SK-N-SH treated with all-trans-retinoic acid at 6 μM for 48 hours (cell line): ENCODE measurements around the gene NHSL2.

Experiments used
- ATAC-seq: fragments of 200-7000 bp; cut with Tn5 transposase; 3 replicates; pipeline ENCODE4 v1.9.1; 2020; ENCODE audit warnings: mild to moderate bottlenecking, moderate library complexity
- ARNTL ChIP-seq: fragments of 450-650 bp; formaldehyde crosslinking; IDR thresholded peaks from 2 replicates; pipeline ENCODE4 v1.5.0; 2020; ENCODE audit warnings: low read depth, mild to moderate bottlenecking, moderate library complexity, borderline replicate concordance
- BACH2 ChIP-seq: fragments of 250-450 bp; sonication (Bioruptor Pico); IDR thresholded peaks from 2 replicates; pipeline ENCODE4 v1.9.0; 2021; ENCODE audit warnings: mild to moderate bottlenecking, borderline replicate concordance
- CSDC2 ChIP-seq: fragments of 250-450 bp; sonication (Bioruptor Pico); IDR thresholded peaks from 2 replicates; pipeline ENCODE4 v1.5.0; 2020; ENCODE audit warnings: mild to moderate bottlenecking, moderate library complexity
- CSRNP3 ChIP-seq: fragments of 250-450 bp; sonication (Bioruptor Pico); IDR thresholded peaks from 2 replicates; pipeline ENCODE4 v1.5.1; 2021; ENCODE audit warnings: mild to moderate bottlenecking, moderate library complexity
- ESRRG ChIP-seq: fragments of 250-450 bp; sonication (Bioruptor Pico); IDR thresholded peaks from 2 replicates; pipeline ENCODE4 v1.6.1; 2021; ENCODE audit warnings: mild to moderate bottlenecking
- GLIS3 ChIP-seq: fragments of 250-450 bp; sonication (Bioruptor Pico); IDR thresholded peaks from 2 replicates; pipeline ENCODE4 v1.5.0; 2020; ENCODE audit warnings: mild to moderate bottlenecking, moderate library complexity
- ISL1 ChIP-seq: fragments of 250-450 bp; sonication (Bioruptor Pico); IDR thresholded peaks from 2 replicates; pipeline ENCODE4 v2.1.2; 2022; ENCODE audit warnings: mild to moderate bottlenecking, moderate library complexity
- OSR1 ChIP-seq: fragments of 250-450 bp; sonication (Bioruptor Pico); IDR thresholded peaks from 2 replicates; pipeline ENCODE4 v1.8.0; 2022; ENCODE audit warnings: moderate library complexity, mild to moderate bottlenecking, inconsistent platforms
- PATZ1 ChIP-seq: fragments of 250-450 bp; sonication (Bioruptor Pico); IDR thresholded peaks from 2 replicates; pipeline ENCODE4 v1.8.0; 2020; ENCODE audit warnings: mild to moderate bottlenecking, moderate library complexity, borderline replicate concordance
- POU6F1 ChIP-seq: fragments of 250-450 bp; sonication (Bioruptor Pico); IDR thresholded peaks from 2 replicates; pipeline ENCODE4 v1.8.0; 2021; ENCODE audit warnings: low read depth, mild to moderate bottlenecking, moderate library complexity, borderline replicate concordance
- PPARA ChIP-seq: fragments of 250-450 bp; sonication (Bioruptor Pico); IDR thresholded peaks from 2 replicates; pipeline ENCODE4 v1.5.0; 2020; ENCODE audit warnings: mild to moderate bottlenecking, borderline replicate concordance
- RARB ChIP-seq: fragments of 250-450 bp; sonication (Bioruptor Pico); IDR thresholded peaks from 2 replicates; pipeline ENCODE4 v1.8.0; 2021; ENCODE audit warnings: mild to moderate bottlenecking, moderate library complexity
- SNAI2 ChIP-seq: fragments of 250-450 bp; sonication (Bioruptor Pico); IDR thresholded peaks from 2 replicates; pipeline ENCODE4 v1.5.0; 2020; ENCODE audit warnings: mild to moderate bottlenecking, moderate library complexity
- TCF4 ChIP-seq: fragments of 250-450 bp; sonication (Bioruptor Pico); IDR thresholded peaks from 2 replicates; pipeline ENCODE4 v1.8.0; 2021; ENCODE audit warnings: mild to moderate bottlenecking, moderate library complexity, borderline replicate concordance
- TOX ChIP-seq: fragments of 250-450 bp; sonication (Bioruptor Pico); IDR thresholded peaks from 2 replicates; pipeline ENCODE4 v1.8.0; 2021; ENCODE audit warnings: mild to moderate bottlenecking, moderate library complexity, borderline replicate concordance
- TSHZ2 ChIP-seq: fragments of 250-450 bp; sonication (Bioruptor Pico); IDR thresholded peaks from 2 replicates; pipeline ENCODE4 v1.5.0; 2020; ENCODE audit warnings: mild to moderate bottlenecking, moderate library complexity
- ZC3H10 ChIP-seq: fragments of 250-450 bp; sonication (Bioruptor Pico); IDR thresholded peaks from 2 replicates; pipeline ENCODE4 v1.5.1; 2021; ENCODE audit warnings: mild to moderate bottlenecking, moderate library complexity
- ZFP3 ChIP-seq: fragments of 250-450 bp; sonication (Bioruptor Pico); IDR thresholded peaks from 2 replicates; pipeline ENCODE4 v1.5.0; 2020; ENCODE audit warnings: mild to moderate bottlenecking, moderate library complexity
- ZFP30 ChIP-seq: fragments of 450-650 bp; formaldehyde crosslinking; IDR thresholded peaks from 2 replicates; pipeline ENCODE4 v1.5.0; 2022; ENCODE audit warnings: mild to moderate bottlenecking, moderate library complexity
- ZNF565 ChIP-seq: fragments of 450-650 bp; formaldehyde crosslinking; conservative IDR thresholded peaks from 2 replicates; pipeline ENCODE4 v1.5.0; 2020; ENCODE audit warnings: low read depth, mild to moderate bottlenecking, moderate library complexity
- ZNF70 ChIP-seq: fragments of 450-650 bp; formaldehyde crosslinking; IDR thresholded peaks from 2 replicates; pipeline ENCODE4 v1.5.0; 2020; ENCODE audit warnings: mild to moderate bottlenecking, moderate library complexity
- ZNF8 ChIP-seq: fragments of 450-650 bp; formaldehyde crosslinking; IDR thresholded peaks from 2 replicates; pipeline ENCODE4 v1.5.0; 2020; ENCODE audit warnings: mild to moderate bottlenecking, moderate library complexity

NHSL2 gene

GRCh38 chrX:72086995-72087394, 176.3 kb downstream of the NHSL2 start:
- TF ChIP-seq GLIS3 (CRISPR knock-in tag), result no peak
- no peak for TF ChIP-seq ARNTL (CRISPR knock-in tag)
- TF ChIP-seq TSHZ2 (CRISPR knock-in tag), result no peak
- TF ChIP-seq ZC3H10, result no peak
- TF ChIP-seq CSDC2 (CRISPR knock-in tag), result no peak
- TF ChIP-seq SNAI2 (CRISPR knock-in tag), result no peak
- TF ChIP-seq ZNF8, result no peak
- TF ChIP-seq ESRRG, result no peak
- no peak for TF ChIP-seq CSRNP3
- TF ChIP-seq PPARA (CRISPR knock-in tag), result no peak
- TF ChIP-seq ZNF565 (CRISPR knock-in tag), result no peak
- no peak for TF ChIP-seq TCF4 (CRISPR knock-in tag)
- no peak for TF ChIP-seq OSR1 (CRISPR knock-in tag)
- no peak for TF ChIP-seq POU6F1
- no peak for TF ChIP-seq PATZ1 (CRISPR knock-in tag)
- ATAC-seq, result no peak

- no peak for ATAC-seq
- TF ChIP-seq OSR1 (CRISPR knock-in tag) (no peak), SNAI2 (CRISPR knock-in tag) (no peak), TOX (no peak), ARNTL (CRISPR knock-in tag) (no peak), ZFP3 (CRISPR knock-in tag) (no peak), BACH2 (CRISPR knock-in tag) (no peak), ISL1 (CRISPR knock-in tag) (no peak), TSHZ2 (CRISPR knock-in tag) (no peak), PPARA (CRISPR knock-in tag) (no peak), ZNF70 (CRISPR knock-in tag) (no peak), CSDC2 (CRISPR knock-in tag) (no peak), ZFP30 (CRISPR knock-in tag) (no peak), ZNF565 (CRISPR knock-in tag) (no peak), ZNF8 (no peak), ZC3H10 (no peak), PATZ1 (CRISPR knock-in tag) (no peak), RARB (CRISPR knock-in tag) (no peak), TCF4 (CRISPR knock-in tag) (no peak)
These were observed 178.1 kb downstream of the NHSL2 start for GRCh38 chrX:72088761-72089160.
